ENCODE measurements around the gene SSBP3.
"Not testable (repeated sequence)": the region's sequence is repeated elsewhere in the genome, so short reads cannot be mapped to it uniquely, and the experiment has no call there.

SSBP3 gene

DNA sequence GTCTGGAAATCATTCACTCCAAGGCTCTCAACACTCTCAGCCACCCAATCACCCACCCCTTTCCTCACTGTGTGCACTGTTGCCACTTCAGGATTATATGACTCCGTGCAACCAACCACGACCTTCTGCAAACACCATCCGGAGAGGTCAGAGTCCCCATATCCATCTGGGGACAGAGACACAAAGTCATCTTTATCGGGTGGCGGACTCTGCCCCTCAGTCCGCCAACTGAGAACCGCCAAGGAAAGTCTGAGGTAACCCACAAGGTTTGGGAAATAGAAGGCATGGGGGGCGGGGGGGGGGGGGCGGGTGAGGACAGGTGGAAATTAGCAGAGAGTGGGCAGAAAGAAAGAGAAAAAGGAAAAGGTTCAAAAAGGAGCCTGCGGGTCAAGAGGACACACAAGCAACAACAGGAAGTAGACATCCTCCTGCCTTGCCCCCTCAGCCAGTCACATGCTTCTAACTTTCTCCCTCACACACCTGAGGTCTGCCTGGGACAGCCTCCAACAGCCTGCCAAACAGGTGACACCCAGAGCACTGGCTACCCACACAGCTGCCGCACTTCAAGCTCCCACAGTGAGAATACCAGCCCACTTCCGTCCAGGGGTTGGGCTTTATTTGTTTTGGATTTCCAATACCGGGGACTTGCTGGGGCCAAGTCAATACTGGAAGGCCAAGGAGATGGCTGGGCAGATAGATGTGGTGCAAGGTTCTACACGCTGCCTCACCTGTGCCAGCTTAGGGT is 58.1 kb downstream of the SSBP3 start:
- DNase-seq: no peak

DNA sequence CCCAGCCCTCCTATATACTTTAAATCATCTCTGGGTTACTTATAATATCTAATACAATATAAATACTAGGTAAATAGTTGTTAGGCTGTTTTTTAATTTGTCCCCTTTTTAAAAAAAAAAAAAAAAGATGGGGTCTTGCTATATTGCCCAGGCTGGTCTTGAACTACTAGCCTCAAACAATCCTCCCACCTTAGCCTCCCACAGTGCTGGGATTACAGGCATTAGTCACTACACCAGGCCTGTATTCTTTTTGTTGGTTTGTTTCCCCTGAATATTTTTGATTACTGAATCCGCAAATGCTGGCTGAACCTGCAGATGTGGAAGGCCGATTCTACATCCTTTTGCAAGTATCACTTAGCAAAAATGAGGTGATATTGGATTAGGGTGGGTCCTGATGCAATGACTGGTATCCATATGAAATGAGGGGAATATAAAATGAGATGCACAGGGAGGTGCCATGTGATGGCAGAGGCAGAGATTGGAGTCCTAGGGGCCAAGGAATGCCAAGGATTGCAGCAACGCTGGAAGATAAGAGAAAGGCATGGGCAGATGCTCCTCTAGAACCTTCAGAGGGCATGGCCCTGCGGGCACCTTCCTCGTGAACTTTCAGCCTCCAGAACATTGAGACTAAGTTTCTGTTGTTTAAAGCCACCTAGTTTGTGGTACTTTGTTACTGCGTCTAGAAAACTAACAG is 58.8 kb downstream of the SSBP3 start:
- no peak for DNase-seq

DNA sequence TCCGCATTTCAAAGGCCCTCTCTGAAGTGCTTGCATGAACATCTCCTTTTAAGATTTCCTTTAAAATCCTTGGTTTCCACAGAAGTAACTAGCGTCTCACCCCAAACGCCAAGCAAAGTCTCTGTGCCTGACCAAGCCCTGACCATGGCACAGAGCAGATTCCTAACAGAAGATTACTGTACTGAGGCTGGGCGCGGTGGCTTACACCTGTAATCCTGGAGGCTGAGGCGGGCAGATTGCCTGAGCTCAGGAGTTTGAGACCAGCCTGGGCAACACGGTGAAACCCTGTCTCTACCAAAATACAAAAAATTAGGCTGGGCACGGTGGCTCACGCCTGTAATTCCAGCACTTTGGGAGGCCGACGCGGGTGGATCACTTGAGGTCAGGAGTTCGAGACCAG is 60.6 kb downstream of the SSBP3 start:
- DNase-seq: not testable (repeated sequence)

DNA sequence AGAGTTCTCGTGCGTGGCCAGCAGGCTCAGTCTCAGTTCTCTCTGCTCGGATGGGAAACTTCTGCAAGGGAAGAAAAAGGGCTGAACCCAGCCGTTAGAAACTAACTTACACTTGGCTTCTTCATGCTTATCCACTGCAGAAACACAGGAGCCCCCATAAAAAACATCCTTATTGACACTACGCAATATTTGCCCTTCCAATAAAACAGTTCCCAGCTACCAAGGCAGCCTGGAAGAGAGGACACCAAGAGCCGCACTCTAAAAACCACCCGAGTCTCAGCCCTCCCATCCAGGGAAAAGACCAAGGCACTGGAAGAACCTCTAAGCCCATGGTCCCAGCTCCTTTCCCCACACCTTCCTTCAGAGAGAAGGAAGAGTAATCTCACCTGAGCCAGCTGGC is 61.1 kb downstream of the SSBP3 start:
- DNase-seq: no peak

DNA sequence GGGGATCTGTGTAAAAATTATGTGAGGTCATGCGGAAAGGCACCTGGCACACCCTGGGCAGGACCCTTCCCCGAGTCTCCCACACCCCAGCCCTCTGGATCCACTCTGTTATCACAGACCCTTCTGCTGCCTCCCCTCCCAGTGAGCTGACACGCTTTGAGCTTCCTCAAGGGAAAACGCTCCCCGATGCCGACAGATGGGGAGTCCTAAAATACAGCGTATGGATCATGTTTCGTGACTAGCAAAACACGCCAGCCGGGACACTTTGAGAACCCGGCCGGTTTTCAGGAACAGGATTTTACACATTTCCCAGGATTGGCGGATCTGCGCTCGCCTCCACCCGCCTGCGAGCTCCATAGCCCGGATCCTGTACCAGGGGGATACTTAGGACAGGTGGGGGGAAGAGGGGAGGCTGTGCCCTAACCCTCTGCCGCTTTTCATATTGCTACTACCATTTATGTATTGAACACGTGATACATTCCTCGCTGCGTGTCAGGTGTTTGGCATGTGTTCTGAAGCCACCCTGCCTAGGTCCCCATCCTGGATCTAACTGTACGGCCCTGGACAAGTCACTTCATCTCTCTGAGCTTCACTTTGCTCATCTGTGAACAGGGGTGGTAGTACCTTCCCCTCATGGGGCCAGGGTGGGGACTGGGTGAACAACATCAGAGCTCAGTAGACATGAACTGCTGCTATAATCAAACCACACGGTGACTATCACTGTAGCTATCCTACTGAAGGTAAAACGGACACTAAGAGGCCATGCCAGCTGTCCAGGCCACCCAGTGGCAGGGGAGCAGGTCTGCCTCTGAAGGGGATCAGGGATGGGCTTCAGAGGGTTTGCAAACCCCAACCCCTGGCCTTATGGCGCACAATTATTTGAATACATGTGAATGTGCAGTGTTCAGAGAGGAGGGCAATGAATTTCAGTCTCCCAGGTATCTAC is 63.2 kb downstream of the SSBP3 start:
- peak; percentile 29 to 53 for DNase-seq

- no peak for DNase-seq
Observed at GRCh38 chr1:54342288-54342687, 63.9 kb downstream of the SSBP3 start.

DNA sequence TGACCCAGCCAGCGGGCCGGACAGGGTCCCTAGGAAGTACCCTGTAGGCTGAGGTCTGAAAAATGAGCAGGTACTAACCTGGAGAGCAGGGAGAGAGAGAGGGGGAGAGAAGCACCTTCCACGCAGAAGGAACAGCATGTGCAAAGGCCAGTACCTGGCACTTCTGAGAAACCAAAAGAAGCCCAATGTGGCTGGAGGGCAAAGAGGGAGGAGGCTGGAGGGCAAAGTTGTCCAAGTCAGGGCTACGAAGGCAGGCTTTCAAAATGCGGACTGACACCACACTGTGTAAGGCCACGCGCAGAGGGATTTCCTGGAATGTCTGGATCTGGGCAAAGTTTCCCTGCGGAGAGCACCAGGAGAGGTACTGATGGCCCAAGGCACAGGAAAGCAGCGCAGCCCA is 64.4 kb downstream of the SSBP3 start:
- no peak for DNase-seq

- DNase-seq: no peak
Observed at GRCh38 chr1:54340878-54341277, 65.3 kb downstream of the SSBP3 start.

- no peak for DNase-seq
Observed at GRCh38 chr1:54340434-54340833, 65.8 kb downstream of the SSBP3 start.

GRCh38 chr1:54339126-54339525 is 67.1 kb downstream of the SSBP3 start:
- no peak for DNase-seq

DNA sequence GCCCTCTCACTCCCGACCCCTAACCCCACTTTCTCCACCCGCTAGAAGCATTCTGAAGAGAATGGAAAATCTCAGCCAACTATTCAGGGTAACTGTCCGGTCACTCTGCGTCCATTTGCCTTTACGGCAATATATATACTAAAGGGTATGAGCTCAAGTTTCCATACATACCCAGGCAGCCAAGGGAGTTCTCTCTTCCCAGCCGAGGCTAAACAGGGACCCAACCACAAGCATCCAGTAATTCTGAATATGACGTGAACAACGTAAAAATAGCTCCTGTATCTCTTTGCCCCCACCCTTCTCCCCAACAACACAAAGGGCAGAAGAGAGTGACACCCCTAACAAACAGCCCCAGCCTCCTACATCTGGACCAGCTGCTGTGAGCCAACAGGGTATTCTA is 67.7 kb downstream of the SSBP3 start:
- no peak for DNase-seq

DNA sequence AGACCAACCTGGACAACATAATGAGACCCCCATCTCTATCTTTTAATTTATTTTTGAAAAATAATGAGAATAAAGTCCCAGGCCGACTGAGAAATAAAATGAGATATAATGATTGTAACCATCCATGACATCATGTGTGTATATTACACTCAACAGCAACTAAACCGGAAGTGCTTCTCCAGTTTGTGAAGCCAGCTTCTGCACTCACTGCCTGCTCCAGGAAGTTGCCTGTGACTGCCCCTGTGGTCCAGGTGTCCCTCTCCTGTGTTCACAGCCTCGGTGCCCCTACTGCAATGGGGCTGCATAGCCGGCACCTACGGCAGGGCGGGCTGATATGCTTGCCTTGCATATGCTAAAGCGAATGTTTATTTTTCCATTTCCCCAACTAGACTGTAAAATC is 68.3 kb downstream of the SSBP3 start:
- no peak for DNase-seq

DNA sequence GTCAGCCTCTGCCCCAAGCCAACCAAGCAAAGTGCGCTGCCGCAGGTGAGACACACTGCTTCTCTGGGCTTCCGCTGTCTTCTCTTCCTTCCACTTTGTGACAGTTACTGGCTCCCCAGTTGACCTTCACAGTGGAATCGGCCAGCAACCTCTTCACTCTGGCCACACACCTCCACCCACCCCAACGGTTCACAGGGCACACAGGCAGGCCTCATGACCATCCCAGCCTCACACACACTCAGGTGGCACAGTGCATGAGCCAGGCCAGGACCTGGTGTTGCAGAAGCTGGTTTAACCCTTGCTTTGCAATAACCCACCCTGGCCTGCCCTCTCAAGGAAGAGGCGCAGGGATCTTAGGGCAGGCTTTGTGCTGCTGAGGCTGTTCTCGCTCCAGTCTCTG is 69.2 kb downstream of the SSBP3 start:
- DNase-seq: no peak

- no peak for DNase-seq
Observed at GRCh38 chr1:54336116-54336515, 70.1 kb downstream of the SSBP3 start.

- no peak for DNase-seq
Observed at GRCh38 chr1:54335755-54336108, 70.5 kb downstream of the SSBP3 start.

DNA sequence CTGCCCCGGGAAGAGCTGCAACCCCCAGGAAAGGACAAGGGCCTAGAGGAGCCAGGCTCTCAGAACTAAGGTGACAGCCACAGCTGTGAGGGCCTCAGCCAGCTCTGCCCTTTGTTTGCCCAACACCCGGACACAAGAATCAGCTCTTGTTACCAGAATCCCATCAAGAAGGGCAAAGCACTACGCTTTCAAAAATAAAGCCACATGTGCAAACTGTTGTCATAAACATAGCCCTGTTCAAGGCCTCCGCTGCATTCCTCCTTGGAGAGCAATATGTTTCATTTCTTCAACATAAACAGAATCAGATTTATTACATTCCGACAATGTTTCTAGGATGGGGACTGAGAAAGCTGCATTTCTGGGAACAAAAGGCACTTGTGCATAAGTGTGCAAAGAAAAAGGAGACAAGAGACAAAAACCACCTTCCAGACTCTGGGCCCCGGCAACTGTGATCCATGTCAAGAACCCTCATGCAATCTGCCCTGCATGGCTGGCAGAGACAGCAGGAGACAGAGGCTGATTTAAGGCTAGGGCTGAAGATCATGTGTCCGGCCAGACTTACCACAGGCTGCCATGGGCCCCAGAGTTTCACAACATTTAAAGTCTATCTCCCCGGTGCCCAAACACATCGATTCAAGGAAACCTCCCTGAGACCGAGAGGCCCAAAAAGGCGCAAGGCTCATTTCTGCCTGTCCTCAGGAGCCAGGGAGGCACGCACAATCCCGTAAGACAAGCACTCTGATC is 71.0 kb downstream of the SSBP3 start:
- DNase-seq: no peak

- DNase-seq: no peak
Observed at GRCh38 chr1:54332781-54333585, 73.2 kb downstream of the SSBP3 start.

- DNase-seq: no peak
Observed at GRCh38 chr1:54331843-54332463, 74.2 kb downstream of the SSBP3 start.

- DNase-seq: no peak
Observed at GRCh38 chr1:54331091-54331772, 75.0 kb downstream of the SSBP3 start.

DNA sequence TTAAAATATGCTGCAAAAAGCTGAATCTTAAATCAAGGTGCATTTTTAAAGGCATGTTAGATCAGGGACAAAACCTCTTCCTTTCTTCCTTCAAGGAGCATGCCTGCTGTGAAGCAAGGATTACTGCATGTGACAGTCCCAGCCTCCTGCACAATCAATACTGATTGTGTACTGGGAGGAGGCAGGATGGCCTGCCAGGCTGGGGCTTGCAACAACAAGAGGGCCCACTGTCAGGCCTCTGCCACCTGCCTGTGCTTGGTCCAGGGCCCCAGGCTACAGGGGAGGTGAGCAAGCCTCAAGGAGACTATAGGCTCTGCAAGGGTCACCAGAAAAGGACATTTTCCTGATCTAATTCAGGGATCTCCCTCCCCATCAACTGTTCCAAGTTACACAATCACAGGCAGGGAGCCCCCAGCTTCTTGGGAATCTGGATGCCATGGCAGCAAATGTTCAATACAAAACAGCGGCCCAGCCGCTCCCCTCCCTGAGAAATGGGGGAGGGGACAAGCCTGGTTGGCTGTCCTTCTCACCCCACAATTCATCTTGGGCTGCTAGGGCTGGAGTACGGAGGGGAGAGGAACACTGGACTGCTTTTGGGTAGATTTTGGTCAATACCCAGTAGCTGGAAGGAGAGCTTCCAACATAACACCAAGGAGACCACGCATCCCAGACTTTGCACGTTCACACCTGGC is 76.7 kb downstream of the SSBP3 start:
- no peak for DNase-seq

Measured in NCI-H446 (cell line).